ENCODE data around the gene FAM174C.

The FAM174C gene

DNA sequence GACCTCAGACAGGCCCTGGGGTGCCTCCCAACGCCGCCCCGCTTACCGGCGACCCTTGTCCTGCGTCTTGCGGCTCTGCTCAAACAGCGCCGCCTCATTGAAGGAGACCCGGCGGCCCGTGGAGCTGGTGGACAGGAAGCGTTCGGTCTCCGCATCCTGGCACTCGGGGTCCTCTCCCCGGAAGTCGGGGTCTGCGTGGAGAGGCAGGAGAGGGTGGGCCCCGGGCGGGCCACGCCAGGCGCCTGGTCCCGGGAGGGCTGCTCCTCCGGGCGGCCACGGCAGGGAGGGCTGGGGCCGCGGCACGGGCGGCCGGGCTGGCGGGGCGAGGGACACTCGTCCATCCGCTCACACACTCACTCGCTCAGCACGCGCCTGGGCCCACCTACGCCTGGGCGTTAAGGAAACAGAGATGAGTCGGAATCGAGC, 40.4 kb upstream of the FAM174C start:
- no peak for TF ChIP-seq ZFX (IDR thresholded peaks at IDR 0.05; ENCODE audit: borderline replicate concordance)
- TF ChIP-seq, protein P1, sequence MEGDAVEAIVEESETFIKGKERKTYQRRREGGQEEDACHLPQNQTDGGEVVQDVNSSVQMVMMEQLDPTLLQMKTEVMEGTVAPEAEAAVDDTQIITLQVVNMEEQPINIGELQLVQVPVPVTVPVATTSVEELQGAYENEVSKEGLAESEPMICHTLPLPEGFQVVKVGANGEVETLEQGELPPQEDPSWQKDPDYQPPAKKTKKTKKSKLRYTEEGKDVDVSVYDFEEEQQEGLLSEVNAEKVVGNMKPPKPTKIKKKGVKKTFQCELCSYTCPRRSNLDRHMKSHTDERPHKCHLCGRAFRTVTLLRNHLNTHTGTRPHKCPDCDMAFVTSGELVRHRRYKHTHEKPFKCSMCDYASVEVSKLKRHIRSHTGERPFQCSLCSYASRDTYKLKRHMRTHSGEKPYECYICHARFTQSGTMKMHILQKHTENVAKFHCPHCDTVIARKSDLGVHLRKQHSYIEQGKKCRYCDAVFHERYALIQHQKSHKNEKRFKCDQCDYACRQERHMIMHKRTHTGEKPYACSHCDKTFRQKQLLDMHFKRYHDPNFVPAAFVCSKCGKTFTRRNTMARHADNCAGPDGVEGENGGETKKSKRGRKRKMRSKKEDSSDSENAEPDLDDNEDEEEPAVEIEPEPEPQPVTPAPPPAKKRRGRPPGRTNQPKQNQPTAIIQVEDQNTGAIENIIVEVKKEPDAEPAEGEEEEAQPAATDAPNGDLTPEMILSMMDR (IDR thresholded peaks at IDR 0.05), result no peak
- H3K27ac ChIP-seq, result no peak overlapping the region

DNA sequence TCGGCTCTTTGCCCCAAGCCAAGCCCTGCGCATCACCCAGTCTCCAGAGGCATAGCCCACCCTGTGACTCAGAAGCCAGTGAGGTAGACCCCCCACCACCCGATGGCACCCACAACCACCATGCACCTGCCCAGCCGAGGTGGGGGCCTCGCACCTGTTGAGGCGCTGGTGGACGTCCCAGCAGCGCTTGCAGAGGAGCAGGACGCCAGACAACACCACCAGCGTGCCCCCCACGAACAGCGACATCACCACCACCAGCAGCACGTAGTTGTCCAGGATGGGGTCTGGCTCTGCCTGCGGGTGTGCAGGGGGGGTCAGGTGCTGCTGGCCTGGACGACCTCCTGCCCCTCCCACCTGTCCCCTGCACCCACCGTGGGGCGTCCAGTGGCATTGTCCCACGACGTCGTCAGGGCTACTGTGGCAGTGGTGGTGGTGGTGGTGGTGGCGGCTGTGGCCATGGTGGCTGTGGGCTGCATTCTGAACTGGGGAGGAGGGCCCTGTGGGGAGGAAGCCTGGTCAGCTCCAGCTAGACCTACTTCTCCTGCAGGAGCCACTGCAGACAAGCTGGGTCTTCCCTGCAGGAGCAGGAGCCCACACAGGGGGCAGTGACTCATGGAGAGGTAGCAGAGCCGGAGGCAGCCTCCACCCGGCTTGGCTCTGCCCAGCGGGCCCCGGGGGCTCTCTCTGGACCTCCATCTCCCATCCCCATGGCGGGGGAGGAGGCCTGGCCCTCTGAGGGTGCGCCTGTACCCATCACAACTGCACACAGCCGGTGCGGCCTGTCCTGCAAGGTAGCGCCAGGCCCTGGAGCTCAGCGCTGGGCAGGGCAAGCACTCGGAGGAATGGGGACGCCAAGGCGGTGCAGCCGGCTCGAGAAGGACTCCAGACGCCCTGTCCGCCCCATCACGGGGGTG, 39.4 kb upstream of the FAM174C start:
- TF ChIP-seq ZFX (IDR thresholded peaks at IDR 0.05; ENCODE audit: borderline replicate concordance), result no peak
- TF ChIP-seq, protein P1 (IDR thresholded peaks at IDR 0.05), result no peak

DNA sequence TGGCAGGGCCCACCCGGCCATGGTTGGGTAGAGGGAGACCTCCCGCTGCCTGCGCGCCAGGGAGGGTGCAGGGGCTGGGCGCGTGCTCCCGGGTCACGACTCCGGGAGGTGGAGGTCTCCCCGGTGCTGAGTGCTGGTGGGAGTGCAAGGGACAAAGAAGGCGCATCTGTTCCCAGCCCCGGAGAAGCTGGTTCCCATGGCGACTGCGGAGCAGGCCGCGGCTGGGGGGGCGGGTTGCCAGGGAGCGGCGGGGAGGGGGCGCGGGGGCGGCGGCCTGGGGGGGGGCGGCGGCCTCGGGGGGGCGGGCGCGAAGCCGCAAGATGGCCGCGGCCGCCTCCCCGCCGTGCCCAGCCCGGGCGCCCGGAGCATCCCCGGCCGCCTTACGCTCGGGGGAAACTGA, 38.8 kb upstream of the FAM174C start:
- TF ChIP-seq, protein P1 (IDR thresholded peaks at IDR 0.05), result no peak
- no peak for TF ChIP-seq ZFX (IDR thresholded peaks at IDR 0.05; ENCODE audit: borderline replicate concordance)
- peak overlapping the region; percentile 99 for H3K27ac ChIP-seq

More for the DNA sequence above, 39.4 kb upstream of the FAM174C start:
- peak overlapping the region; percentile 99 for H3K27ac ChIP-seq

DNA sequence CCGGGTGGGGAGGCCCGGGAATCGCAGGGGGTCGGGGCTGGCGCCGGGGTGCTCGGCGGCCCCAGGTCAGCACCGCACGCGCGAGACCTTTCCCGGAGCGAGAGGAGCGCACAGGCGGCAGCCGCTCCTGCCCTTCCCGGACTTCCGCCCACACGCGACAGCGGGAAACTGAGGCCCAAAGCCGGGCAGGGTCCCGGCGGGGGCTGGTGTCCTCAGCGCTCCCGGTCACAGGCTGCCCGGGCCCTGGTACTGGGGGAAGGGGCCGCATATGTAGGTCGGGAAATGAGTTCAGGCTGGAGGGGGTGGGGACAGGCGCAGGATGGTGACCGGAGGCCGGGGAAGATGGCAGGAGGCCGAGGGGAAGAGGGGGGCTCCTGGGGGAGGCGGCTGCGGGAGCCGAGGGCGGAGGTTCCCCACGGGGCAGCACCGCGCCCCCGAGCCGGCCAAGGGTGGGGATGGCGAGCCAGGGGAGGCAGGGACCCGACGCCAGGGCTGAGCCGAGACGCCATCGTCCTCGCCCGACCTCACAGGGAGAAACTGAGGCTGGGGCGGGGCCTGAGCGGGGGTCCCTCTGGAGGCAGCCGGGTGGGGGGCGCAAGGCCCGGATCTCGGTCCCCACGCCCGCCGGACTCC, 38.2 kb upstream of the FAM174C start:
- TF ChIP-seq, protein P1 (IDR thresholded peaks at IDR 0.05), result no peak
- TF ChIP-seq ZFX (IDR thresholded peaks at IDR 0.05; ENCODE audit: borderline replicate concordance), result no peak
- H3K27ac ChIP-seq, result peak overlapping the region; percentile 99

DNA sequence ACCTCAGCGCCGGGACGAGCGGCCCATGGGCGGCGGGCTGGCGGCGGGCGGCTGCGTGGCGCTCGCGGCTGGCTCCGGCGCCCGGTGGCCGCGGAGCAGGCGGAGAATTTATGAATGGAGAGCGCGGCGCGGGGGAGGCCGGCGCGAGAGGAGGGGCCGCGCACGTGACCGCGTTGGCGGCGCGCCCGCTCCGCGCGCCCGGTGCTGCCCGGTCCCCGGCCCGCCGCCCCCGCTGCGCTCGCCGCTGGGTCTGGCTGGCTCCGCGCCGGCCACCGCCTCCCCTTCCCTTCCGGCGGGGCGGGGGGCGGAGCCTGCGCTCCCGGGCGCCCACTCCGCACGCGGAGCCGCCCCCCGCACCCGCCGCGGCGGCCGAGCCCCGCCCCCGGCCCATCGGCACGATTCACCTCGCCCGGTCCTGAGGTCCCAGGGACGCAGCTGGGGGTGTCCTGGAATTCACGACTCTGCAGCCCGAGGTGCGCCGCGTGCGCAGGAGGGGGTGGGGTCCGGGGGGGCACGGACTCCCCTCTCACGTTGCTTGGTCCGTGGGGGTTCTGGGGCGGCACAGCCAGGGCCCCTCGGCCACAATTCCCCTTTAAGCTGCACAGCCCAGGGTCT, 37.5 kb upstream of the FAM174C start, which contains the start of gene CBARP:
CBARP (minus strand) TSS at position 252 of the 615 bp plus-strand sequence. CDS start 1,905 bp downstream, outside the sequence.
- peak within 1 kb of the TSS; percentile 99 for H3K27ac ChIP-seq
- TF ChIP-seq ZFX (IDR thresholded peaks at IDR 0.05; ENCODE audit: borderline replicate concordance), result no peak
- TF ChIP-seq, protein P1 (IDR thresholded peaks at IDR 0.05), result no peak

DNA sequence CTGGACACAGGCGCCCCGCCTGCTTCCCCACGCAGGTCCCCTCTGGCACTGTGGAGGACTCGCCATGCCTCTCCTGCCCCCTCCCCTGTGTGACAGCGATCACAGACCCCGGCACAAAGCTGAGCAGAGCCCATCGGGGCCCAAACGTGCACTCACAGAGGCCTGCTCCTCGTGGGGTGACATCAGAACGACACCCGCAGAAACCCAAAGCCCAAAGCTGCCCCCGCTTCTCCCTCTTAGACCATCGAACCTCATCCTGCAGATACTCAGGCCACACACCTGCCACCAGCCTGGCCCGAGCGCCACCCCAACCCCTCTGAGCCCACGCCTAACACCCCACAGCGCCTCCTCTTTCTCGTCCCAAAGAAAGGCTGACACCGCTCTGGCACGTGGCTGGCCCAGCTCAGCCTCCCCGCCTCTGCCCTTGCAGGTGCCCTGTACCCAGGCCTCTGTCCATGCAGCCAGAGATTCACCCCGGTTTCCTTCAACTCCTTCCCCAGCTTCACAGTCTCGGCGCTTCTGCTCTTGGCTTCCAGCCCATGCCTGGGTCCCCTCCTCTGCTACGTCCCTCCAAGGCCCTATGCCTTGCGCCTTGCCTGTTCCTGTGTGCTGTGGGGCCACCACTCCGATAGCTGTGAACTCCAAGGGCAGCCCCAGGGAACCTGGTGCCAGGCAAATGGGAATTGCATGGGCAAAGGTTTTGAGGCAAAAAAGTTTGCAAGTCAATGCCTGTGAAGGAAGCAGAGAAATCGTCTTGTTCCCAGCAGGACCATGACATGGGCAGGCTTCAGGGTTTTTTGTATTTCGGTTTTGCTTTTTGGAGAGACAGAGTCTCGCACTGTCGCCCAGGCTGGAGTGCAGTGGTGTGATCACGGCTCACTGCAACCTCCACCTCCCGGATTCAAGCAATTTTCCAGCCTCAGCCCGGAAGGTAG, 36.7 kb upstream of the FAM174C start:
- H3K27ac ChIP-seq, result peak overlapping the region; percentile 99
- TF ChIP-seq, protein P1 (IDR thresholded peaks at IDR 0.05), result no peak
- no peak for TF ChIP-seq ZFX (IDR thresholded peaks at IDR 0.05; ENCODE audit: borderline replicate concordance)
